ENCODE results near the gene CTDP1.

Gene CTDP1

DNA sequence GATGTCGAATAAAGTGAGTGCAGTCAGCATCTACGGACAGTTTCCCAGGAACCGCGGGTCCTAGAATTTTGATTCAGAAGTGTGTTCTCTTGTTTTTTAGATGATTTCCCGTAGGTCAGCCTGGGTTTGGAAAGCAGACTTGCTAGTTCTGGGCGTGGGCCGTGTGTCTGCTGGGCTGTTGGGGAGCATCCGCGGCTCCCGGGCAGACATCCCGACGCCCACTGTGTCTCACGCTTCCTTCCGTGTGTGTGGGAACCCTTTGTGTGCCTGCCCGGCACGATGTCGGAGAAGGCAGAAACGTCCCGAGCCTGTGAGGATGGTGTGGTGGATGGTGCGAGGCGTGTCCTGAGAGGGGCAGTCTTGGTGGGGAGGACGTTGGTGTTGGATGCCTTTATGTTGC is 18.4 kb downstream of the CTDP1 start:
- no peaks in the 10 kb centered on the region for H3F3A ChIP-seq (ENCODE audit: insufficient read depth, low read length)
- TF ChIP-seq EZH2phosphoT487 (IDR thresholded peaks at IDR 0.05; ENCODE audit: low read length) (no peak), EZH2 (optimal IDR thresholded peaks at IDR 0.05; ENCODE audit: low read depth, low read length) (no peak)
- TF ChIP-seq, protein P1, sequence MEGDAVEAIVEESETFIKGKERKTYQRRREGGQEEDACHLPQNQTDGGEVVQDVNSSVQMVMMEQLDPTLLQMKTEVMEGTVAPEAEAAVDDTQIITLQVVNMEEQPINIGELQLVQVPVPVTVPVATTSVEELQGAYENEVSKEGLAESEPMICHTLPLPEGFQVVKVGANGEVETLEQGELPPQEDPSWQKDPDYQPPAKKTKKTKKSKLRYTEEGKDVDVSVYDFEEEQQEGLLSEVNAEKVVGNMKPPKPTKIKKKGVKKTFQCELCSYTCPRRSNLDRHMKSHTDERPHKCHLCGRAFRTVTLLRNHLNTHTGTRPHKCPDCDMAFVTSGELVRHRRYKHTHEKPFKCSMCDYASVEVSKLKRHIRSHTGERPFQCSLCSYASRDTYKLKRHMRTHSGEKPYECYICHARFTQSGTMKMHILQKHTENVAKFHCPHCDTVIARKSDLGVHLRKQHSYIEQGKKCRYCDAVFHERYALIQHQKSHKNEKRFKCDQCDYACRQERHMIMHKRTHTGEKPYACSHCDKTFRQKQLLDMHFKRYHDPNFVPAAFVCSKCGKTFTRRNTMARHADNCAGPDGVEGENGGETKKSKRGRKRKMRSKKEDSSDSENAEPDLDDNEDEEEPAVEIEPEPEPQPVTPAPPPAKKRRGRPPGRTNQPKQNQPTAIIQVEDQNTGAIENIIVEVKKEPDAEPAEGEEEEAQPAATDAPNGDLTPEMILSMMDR (IDR thresholded peaks at IDR 0.05; ENCODE audit: low read length), result no peak
- H4K20me1 ChIP-seq (ENCODE audit: insufficient read depth, low read length), result no peaks in the 10 kb centered on the region
- no peak overlapping the region for H2AFZ ChIP-seq (ENCODE audit: low read length)
- no peaks in the 10 kb centered on the region for H3K4me1 ChIP-seq (ENCODE audit: low read length)
- peaks cover 35% of the 10 kb centered on the region for H3K36me3 ChIP-seq (replicated peaks; ENCODE audit: insufficient read depth, low read length)
- no peaks in the 10 kb centered on the region for H3K27me3 ChIP-seq (replicated peaks; ENCODE audit: insufficient read depth, low read length)
- DNase-seq, result no peak
- H3K27ac ChIP-seq (ENCODE audit: low read length), result no peak overlapping the region
- no peak overlapping the region for H3K4me2 ChIP-seq (ENCODE audit: low read depth, low read length)
- H3K4me3 ChIP-seq (ENCODE audit: low read length), result no peak overlapping the region
- H3K79me2 ChIP-seq (ENCODE audit: low read length), result peaks cover 11% of the 10 kb centered on the region
- no peak overlapping the region for H3K9ac ChIP-seq (ENCODE audit: low read length)
- no peaks in the 10 kb centered on the region for H3K9me2 ChIP-seq (replicated peaks; ENCODE audit: insufficient read depth, low read length)
- H3K9me3 ChIP-seq (replicated peaks; ENCODE audit: insufficient read depth, low read length), result no peaks in the 10 kb centered on the region

GRCh38 chr18:79698668-79699335 is 19.2 kb downstream of the CTDP1 start:
- DNase-seq, result no peak
- no peak overlapping the region for H2AFZ ChIP-seq (ENCODE audit: low read length)
- H3K9ac ChIP-seq (ENCODE audit: low read length), result no peak overlapping the region
- H3K9me2 ChIP-seq (replicated peaks; ENCODE audit: insufficient read depth, low read length), result no peaks in the 10 kb centered on the region
- H4K20me1 ChIP-seq (ENCODE audit: insufficient read depth, low read length), result no peaks in the 10 kb centered on the region
- H3K4me1 ChIP-seq (ENCODE audit: low read length), result no peaks in the 10 kb centered on the region
- TF ChIP-seq EZH2phosphoT487 (IDR thresholded peaks at IDR 0.05; ENCODE audit: low read length) (no peak), EZH2 (optimal IDR thresholded peaks at IDR 0.05; ENCODE audit: low read depth, low read length) (no peak)
- TF ChIP-seq, protein P1 (IDR thresholded peaks at IDR 0.05; ENCODE audit: low read length), result no peak
- no peaks in the 10 kb centered on the region for H3K9me3 ChIP-seq (replicated peaks; ENCODE audit: insufficient read depth, low read length)
- H3F3A ChIP-seq (ENCODE audit: insufficient read depth, low read length), result no peaks in the 10 kb centered on the region
- peaks cover 40% of the 10 kb centered on the region for H3K36me3 ChIP-seq (replicated peaks; ENCODE audit: insufficient read depth, low read length)
- H3K4me2 ChIP-seq (ENCODE audit: low read depth, low read length), result no peak overlapping the region
- no peaks in the 10 kb centered on the region for H3K27me3 ChIP-seq (replicated peaks; ENCODE audit: insufficient read depth, low read length)
- peaks cover 10% of the 10 kb centered on the region for H3K79me2 ChIP-seq (ENCODE audit: low read length)
- no peak overlapping the region for H3K4me3 ChIP-seq (ENCODE audit: low read length)
- H3K27ac ChIP-seq (ENCODE audit: low read length), result no peak overlapping the region

DNA sequence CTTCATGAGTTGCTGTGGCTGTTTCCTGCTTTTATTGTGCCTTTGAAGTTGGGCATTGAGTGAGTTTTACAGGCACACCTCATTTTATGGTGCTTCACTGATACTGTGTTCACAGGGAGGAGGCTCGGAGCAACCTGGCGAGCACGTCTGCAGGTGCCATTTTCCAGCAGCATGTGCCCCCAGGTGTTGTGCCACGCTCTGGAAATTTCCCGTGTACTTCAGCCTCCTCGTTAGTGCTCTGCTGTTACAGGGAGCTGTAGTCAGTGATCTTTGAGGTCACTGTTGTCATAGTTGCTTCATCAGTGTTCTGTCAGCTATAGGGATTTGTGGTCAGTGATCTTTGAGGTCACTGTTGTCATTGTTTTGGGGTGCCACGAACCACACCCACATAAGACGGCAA is 20.1 kb downstream of the CTDP1 start:
- TF ChIP-seq, protein P1 (IDR thresholded peaks at IDR 0.05; ENCODE audit: low read length), result no peak
- no peak for TF ChIP-seq EZH2 (optimal IDR thresholded peaks at IDR 0.05; ENCODE audit: low read depth, low read length)
- no peak for TF ChIP-seq EZH2phosphoT487 (IDR thresholded peaks at IDR 0.05; ENCODE audit: low read length)
- Histone ChIP-seq H3K4me2 (ENCODE audit: low read depth, low read length) (no peak overlapping the region), H4K20me1 (ENCODE audit: insufficient read depth, low read length) (no peaks in the 10 kb centered on the region), H3K36me3 (replicated peaks; ENCODE audit: insufficient read depth, low read length) (peaks cover 46% of the 10 kb centered on the region), H3K9me3 (replicated peaks; ENCODE audit: insufficient read depth, low read length) (no peaks in the 10 kb centered on the region), H3K79me2 (ENCODE audit: low read length) (peaks cover 12% of the 10 kb centered on the region), H3K27me3 (replicated peaks; ENCODE audit: insufficient read depth, low read length) (no peaks in the 10 kb centered on the region), H3K9ac (ENCODE audit: low read length) (no peak overlapping the region), H3F3A (ENCODE audit: insufficient read depth, low read length) (no peaks in the 10 kb centered on the region), H2AFZ (ENCODE audit: low read length) (no peak overlapping the region), H3K9me2 (replicated peaks; ENCODE audit: insufficient read depth, low read length) (no peaks in the 10 kb centered on the region), H3K27ac (ENCODE audit: low read length) (no peak overlapping the region), H3K4me1 (ENCODE audit: low read length) (no peaks in the 10 kb centered on the region), H3K4me3 (ENCODE audit: low read length) (no peak overlapping the region)
- no peak for DNase-seq

Measured in MM.1S (cell line).